ENCODE measurements around the gene NUP133. TPM values are rescaled to one million over a fixed set of nuclear protein-coding genes. Genes with fewer than 3 reads are reported as not detected.

The NUP133 gene
- total RNA-seq, 4 donors from 2014 or later: 18.6 to 40.5 (median 24.6) TPM

DNA sequence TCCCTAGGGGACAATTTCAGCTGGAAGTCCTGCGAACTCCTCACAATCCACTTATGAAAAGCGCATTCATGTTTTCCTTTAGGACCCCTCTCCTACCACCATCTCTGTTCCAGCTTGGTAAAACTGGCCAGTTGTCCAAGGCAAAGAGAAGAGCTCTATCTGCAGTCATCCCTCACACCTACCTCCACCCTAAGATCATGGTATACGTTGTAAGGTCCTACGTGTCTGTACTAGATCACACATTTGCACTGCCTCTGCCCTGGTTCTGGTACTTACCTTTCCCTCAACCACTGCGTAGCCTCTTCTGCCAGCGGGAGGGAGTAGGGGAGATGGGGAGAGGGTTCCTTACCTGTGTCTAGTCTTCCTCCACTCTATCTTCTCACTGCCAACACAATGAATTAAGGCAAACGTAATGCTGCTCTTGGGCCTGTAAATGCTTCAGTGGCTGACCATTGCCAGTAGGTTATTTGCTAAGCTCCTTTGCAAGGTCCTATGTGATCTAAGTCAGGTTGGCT is 739 bp upstream of the NUP133 start:
- ATAC-seq (ENCODE audit: low FRiP score): no peak
- TF ChIP-seq, protein P1, sequence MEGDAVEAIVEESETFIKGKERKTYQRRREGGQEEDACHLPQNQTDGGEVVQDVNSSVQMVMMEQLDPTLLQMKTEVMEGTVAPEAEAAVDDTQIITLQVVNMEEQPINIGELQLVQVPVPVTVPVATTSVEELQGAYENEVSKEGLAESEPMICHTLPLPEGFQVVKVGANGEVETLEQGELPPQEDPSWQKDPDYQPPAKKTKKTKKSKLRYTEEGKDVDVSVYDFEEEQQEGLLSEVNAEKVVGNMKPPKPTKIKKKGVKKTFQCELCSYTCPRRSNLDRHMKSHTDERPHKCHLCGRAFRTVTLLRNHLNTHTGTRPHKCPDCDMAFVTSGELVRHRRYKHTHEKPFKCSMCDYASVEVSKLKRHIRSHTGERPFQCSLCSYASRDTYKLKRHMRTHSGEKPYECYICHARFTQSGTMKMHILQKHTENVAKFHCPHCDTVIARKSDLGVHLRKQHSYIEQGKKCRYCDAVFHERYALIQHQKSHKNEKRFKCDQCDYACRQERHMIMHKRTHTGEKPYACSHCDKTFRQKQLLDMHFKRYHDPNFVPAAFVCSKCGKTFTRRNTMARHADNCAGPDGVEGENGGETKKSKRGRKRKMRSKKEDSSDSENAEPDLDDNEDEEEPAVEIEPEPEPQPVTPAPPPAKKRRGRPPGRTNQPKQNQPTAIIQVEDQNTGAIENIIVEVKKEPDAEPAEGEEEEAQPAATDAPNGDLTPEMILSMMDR (IDR thresholded peaks at IDR 0.05): no peak
- DNase-seq (ENCODE audit: low spot score): no peak

DNA sequence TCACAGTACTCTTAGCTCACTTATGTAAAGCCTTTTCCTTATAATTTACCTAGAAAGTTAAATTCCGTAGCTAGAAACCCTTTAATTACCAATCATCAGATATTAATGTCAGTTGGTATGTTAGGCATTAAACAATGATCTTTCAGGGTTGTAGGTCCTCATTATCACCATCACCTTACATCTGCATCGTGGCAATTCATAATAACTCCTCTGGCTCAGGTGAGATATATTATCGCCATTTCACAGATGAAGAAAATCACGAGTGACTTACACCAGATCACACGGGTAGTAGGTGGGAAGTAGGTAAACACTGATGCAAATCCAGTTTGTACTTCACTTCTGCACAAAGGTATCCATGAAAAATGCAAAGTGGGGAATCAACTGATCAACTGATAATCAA is 639 bp downstream of the NUP133 start:
- no peak for DNase-seq (ENCODE audit: low spot score)
- no peak for ATAC-seq (ENCODE audit: low FRiP score)
- TF ChIP-seq, protein P1 (IDR thresholded peaks at IDR 0.05): no peak

DNA sequence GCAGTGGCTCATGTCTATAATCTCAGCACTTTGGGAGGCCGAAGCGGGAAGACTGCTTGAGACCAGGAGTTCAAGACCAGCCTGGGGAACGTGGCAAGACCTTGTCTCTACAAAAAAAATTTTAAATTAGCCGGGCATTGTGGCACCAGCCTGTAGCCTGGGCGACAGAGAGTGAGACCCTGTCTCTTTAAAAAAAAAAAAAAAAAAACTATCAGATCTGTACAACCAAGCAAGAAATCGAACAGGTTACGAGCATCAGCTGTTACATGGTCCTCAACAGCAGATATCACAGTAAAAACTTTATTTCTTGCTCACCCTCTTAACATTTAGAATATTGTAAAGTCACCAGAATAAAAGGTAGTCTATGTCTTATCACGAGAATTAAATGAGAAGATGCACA is 1.5 kb downstream of the NUP133 start:
- no peak for DNase-seq (ENCODE audit: low spot score)
- no peak for ATAC-seq (ENCODE audit: low FRiP score)
- TF ChIP-seq, protein P1 (IDR thresholded peaks at IDR 0.05): no peak

DNA sequence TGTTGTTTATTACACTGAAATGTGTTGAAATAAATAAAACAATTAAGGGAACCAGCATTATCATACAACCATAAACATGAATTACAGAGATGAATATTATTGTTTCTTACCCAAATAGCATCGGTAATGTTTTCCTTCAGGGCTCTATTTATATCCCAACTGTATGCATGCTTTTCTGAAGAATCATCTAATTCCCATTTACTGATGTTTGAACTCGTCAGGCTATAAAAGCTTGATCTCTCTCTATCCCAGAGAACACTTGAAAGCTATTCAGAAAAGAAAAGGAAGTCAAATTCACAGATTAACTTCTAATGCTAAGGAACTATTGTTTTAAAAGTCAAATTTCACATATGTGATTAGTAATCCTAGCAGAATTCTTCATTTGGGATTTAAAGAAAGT is 12.4 kb downstream of the NUP133 start:
- no peak for DNase-seq (ENCODE audit: low spot score)
- TF ChIP-seq, protein P1 (IDR thresholded peaks at IDR 0.05): no peak
- ATAC-seq (ENCODE audit: low FRiP score): no peak

DNA sequence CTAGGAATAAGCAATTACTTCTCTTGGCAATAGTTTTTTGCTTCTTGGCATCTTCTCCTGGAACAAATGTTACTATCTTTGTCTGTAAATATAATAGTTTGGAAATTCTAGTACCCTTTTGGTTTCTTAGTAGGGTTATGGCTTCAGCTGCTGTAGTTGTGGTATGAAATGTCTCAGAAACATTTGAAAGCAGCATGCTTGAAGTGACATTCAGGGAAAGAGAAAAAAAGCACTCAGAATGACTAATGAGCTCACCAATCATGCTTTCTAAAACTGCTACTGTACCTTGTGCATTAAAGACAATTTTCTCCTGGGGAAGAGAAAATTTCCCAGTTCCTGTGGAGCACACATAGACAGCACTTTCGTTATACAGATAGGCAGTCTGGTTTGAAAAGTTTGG is 21.0 kb downstream of the NUP133 start:
- ATAC-seq (ENCODE audit: low FRiP score) (no peak), DNase-seq (ENCODE audit: low spot score) (no peak)
- TF ChIP-seq, protein P1 (IDR thresholded peaks at IDR 0.05): no peak

DNA sequence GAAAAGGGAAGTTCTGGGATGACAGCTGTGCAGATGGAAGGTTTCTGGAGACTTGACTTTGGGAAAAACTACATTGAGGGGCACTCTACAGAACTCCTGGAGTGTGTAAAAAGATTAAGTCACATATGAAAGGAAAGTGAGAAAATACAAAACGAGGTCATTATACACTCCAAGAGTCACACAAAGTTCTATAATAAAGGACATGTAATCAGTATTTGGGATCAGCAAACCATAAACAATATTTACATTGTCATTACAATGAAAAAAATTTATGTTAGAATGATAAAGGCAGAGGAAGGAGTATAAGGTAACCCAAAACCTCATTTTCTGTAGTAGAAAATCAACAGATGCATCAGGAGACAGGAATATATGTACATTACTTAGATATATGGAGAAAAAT is 22.8 kb downstream of the NUP133 start:
- DNase-seq (ENCODE audit: low spot score) (no peak), ATAC-seq (ENCODE audit: low FRiP score) (no peak)
- TF ChIP-seq, protein P1 (IDR thresholded peaks at IDR 0.05): no peak

DNA sequence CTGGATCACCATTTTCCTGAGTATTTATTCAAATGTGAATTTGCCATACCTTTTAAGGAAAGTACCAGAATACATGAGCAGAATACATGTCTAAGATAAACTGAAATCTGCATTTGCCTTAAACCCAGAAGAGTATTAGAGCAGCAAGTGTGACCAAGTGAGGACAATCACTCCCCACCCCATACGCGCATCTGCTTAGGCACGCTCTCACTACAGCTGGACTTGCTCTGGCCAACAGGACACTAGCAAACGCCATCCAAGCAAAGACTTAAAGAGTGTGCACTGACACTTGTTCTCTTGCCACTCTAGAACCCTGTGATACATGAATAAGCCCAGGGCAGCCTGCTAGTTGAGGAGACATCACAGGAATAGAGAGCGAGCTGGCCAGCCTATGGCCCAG is 25.6 kb downstream of the NUP133 start:
- ATAC-seq (ENCODE audit: low FRiP score): no peak
- TF ChIP-seq, protein P1 (IDR thresholded peaks at IDR 0.05): no peak
- DNase-seq (ENCODE audit: low spot score): no peak
